H1 (cell line): ENCODE measurements around the gene P3H3. TPM values are rescaled to one million over a fixed set of nuclear protein-coding genes. Genes with fewer than 3 reads are reported as not detected.

Experiments
- CTCF ChIA-PET: fragments of 300-600 bp; sonication (Branson Sonifier 250); formaldehyde crosslinking; loops from one replicate; lab custom pipeline; 2021; ENCODE audit not compliant: partially characterized antibody; lab: Charles Lee
- POLR2A ChIA-PET: fragments of 300-600 bp; sonication (Branson Sonifier 250); formaldehyde crosslinking; loops from one replicate; lab custom pipeline; 2021; ENCODE audit warnings: inconsistent platforms; ENCODE audit not compliant: partially characterized antibody; lab: Charles Lee
- DNase-seq, 2 experiments: peaks; one replicate each; pipeline versions ENCODE4 v3.0.0 to v3.0.0-alpha.2; 2010 to 2022; ENCODE audit warnings: low spot score in 2 of 2, low read depth in 1 of 2, mixed read lengths in 1 of 2
- FAIRE-seq: peaks from 2 replicates; lab custom pipeline; 2011; peaks lifted over from hg19 to GRCh38; lab: Jason Lieb, UNC
- H2AFZ ChIP-seq: 2 replicates; pipeline ENCODE4 v1.8.1; 2012; ENCODE audit warnings: low read length, inconsistent platforms
- H2AK5ac ChIP-seq: 2 replicates; pipeline ENCODE4 v1.6.1; 2013; ENCODE audit warnings: low read depth, low read length
- H2BK120ac ChIP-seq: replicated peaks from 2 replicates; pipeline ENCODE3; 2013; ENCODE audit warnings: low read depth, low read length, inconsistent platforms
- H2BK12ac ChIP-seq: 2 replicates; pipeline ENCODE4 v1.6.1; 2013; ENCODE audit warnings: low read depth, low read length
- H2BK15ac ChIP-seq: 2 replicates; pipeline ENCODE4 v1.6.1; 2013; ENCODE audit warnings: low read length
- H2BK20ac ChIP-seq: 2 replicates; pipeline ENCODE4 v1.6.1; 2013; ENCODE audit warnings: low read length
- H2BK5ac ChIP-seq: 2 replicates; pipeline ENCODE4 v1.6.1; 2013; ENCODE audit warnings: low read depth, low read length
- H3K14ac ChIP-seq: 2 replicates; pipeline ENCODE4 v1.6.1; 2013; ENCODE audit warnings: inconsistent platforms; ENCODE audit not compliant: insufficient read length
- H3K18ac ChIP-seq: 2 replicates; pipeline ENCODE4 v1.6.1; 2013; ENCODE audit warnings: low read length; ENCODE audit errors: extremely low read depth
- H3K23ac ChIP-seq: 2 replicates; pipeline ENCODE4 v1.6.1; 2013; ENCODE audit warnings: inconsistent platforms; ENCODE audit not compliant: insufficient read length
- H3K23me2 ChIP-seq: 2 replicates; pipeline ENCODE4 v1.6.1; 2013; ENCODE audit warnings: low read depth, low read length
- H3K27ac ChIP-seq: 2 replicates; pipeline ENCODE4 v1.6.1; 2011; ENCODE audit warnings: low read depth, low read length, inconsistent platforms
- H3K27me3 ChIP-seq, 4 experiments: replicated peaks in 1 of 4; 1 replicate in 1 of 4; 2 replicates in 3 of 4; pipeline versions ENCODE4 v1.6.1 to v1.8.1; 2011 to 2013; ENCODE audit warnings: low read length in 3 of 4, mild to moderate bottlenecking in 3 of 4, inconsistent platforms in 2 of 4, mixed read lengths in 2 of 4, moderate library complexity in 1 of 4; ENCODE audit not compliant: control insufficient read depth in 3 of 4, insufficient read depth in 3 of 4; ENCODE audit errors: extremely low read depth in 1 of 4
- H3K36me3 ChIP-seq, 4 experiments: 2 replicates each; pipeline versions ENCODE4 v1.6.1 to v1.8.1; 2011 to 2013; ENCODE audit warnings: mild to moderate bottlenecking in 4 of 4, low read length in 3 of 4, moderate library complexity in 2 of 4, control low read depth in 1 of 4, inconsistent platforms in 1 of 4; ENCODE audit not compliant: insufficient read depth in 4 of 4, control insufficient read depth in 2 of 4
- H3K4ac ChIP-seq: replicated peaks from 2 replicates; pipeline ENCODE3; 2013; ENCODE audit warnings: low read length, low read depth, mixed read lengths, inconsistent platforms; ENCODE audit not compliant: insufficient read length
- H3K4me1 ChIP-seq, 4 experiments: replicated peaks in 1 of 4; 1 replicate in 1 of 4; 2 replicates in 3 of 4; pipeline versions ENCODE4 v1.6.1 to v1.8.1; 2011 to 2013; ENCODE audit warnings: low read length in 3 of 4, inconsistent platforms in 2 of 4, mixed read lengths in 1 of 4; ENCODE audit not compliant: insufficient read depth in 4 of 4, control insufficient read depth in 3 of 4
- H3K4me2 ChIP-seq, 2 experiments: 2 replicates each; pipeline versions ENCODE4 v1.6.1 to v1.8.1; 2011 to 2013; ENCODE audit warnings: low read depth in 2 of 2, low read length in 2 of 2, control low read depth in 1 of 2, inconsistent platforms in 1 of 2, mild to moderate bottlenecking in 1 of 2; ENCODE audit not compliant: insufficient read depth in 1 of 2
- H3K4me3 ChIP-seq, 4 experiments: fragments of 200-600, 300-600 bp in 1 of 4; sonication (generic), shearing (Covaris generic), sonication (Bioruptor Twin) in 1 of 4; 2 replicates each; pipeline versions ENCODE4 v1.5.1 to v1.8.1; 2011 to 2016; ENCODE audit warnings: low read length in 4 of 4, low read depth in 3 of 4, control low read depth in 2 of 4, inconsistent platforms in 2 of 4, mild to moderate bottlenecking in 2 of 4, mixed read lengths in 1 of 4, moderate library complexity in 1 of 4; ENCODE audit not compliant: insufficient read depth in 2 of 4; ENCODE audit errors: extremely low read depth in 1 of 4
- H3K56ac ChIP-seq: replicated peaks from 2 replicates; pipeline ENCODE3; 2013; ENCODE audit warnings: low read depth, mild to moderate bottlenecking, mixed read lengths, low read length, inconsistent platforms; ENCODE audit not compliant: insufficient read length
- H3K79me1 ChIP-seq: 2 replicates; pipeline ENCODE4 v1.6.1; 2013; ENCODE audit warnings: low read depth, low read length, control low read depth
- H3K79me2 ChIP-seq, 2 experiments: 2 replicates each; pipeline versions ENCODE4 v1.6.1 to v1.8.1; 2012 to 2013; ENCODE audit warnings: low read length in 2 of 2, mild to moderate bottlenecking in 2 of 2, inconsistent platforms in 1 of 2; ENCODE audit not compliant: insufficient read depth in 2 of 2, control insufficient read depth in 1 of 2
- H3K9ac ChIP-seq, 4 experiments: replicated peaks in 1 of 4; 1 replicate in 1 of 4; 2 replicates in 3 of 4; pipeline versions ENCODE4 v1.6.1 to v1.8.1; 2011 to 2013; ENCODE audit warnings: low read depth in 3 of 4, low read length in 3 of 4, control low read depth in 2 of 4, mild to moderate bottlenecking in 2 of 4, moderate library complexity in 2 of 4, inconsistent platforms in 1 of 4; ENCODE audit errors: extremely low read depth in 1 of 4
- H3K9me3 ChIP-seq, 2 experiments: 2 replicates each; pipeline versions ENCODE4 v1.6.1 to v1.8.1; 2012 to 2013; ENCODE audit warnings: mild to moderate bottlenecking in 2 of 2, moderate library complexity in 2 of 2, control low read depth in 1 of 2, inconsistent platforms in 1 of 2, low read depth in 1 of 2, low read length in 1 of 2, mixed read lengths in 1 of 2; ENCODE audit not compliant: insufficient read depth in 2 of 2
- H4K20me1 ChIP-seq, 2 experiments: replicated peaks in 1 of 2; 2 replicates each; pipeline versions ENCODE3 to v1.8.1; 2011 to 2013; ENCODE audit warnings: inconsistent platforms in 2 of 2, low read length in 2 of 2, mild to moderate bottlenecking in 1 of 2; ENCODE audit not compliant: insufficient read depth in 2 of 2, control insufficient read depth in 1 of 2
- H4K5ac ChIP-seq: 2 replicates; pipeline ENCODE4 v1.6.1; 2013; ENCODE audit warnings: low read length, low read depth, mixed read lengths, inconsistent platforms; ENCODE audit not compliant: insufficient read length
- H4K8ac ChIP-seq: 2 replicates; pipeline ENCODE4 v1.8.0; 2013; ENCODE audit warnings: mild to moderate bottlenecking, moderate library complexity, low read length, inconsistent platforms; ENCODE audit not compliant: insufficient read depth; ENCODE audit errors: extremely low read depth
- H4K91ac ChIP-seq: replicated peaks from 2 replicates; pipeline ENCODE3; 2013; ENCODE audit warnings: low read length, mixed read lengths, inconsistent platforms; ENCODE audit not compliant: insufficient read length
- CEBPB ChIP-seq: IDR thresholded peaks from 2 replicates; pipeline ENCODE4 v1.6.1; 2012; ENCODE audit warnings: low read depth, low read length
- CHD2 ChIP-seq: IDR thresholded peaks from 2 replicates; pipeline ENCODE4 v1.6.1; 2012; ENCODE audit warnings: low read length, improper control_type of control experiment
- FOSL1 ChIP-seq: IDR thresholded peaks from 2 replicates; pipeline ENCODE4 v1.6.1; 2011; ENCODE audit warnings: mild to moderate bottlenecking, low read depth, low read length, moderate library complexity; ENCODE audit not compliant: insufficient read depth
- HDAC6 ChIP-seq: IDR thresholded peaks from one replicate; pipeline ENCODE4 v1.7.1; 2012; ENCODE audit warnings: low read depth, mild to moderate bottlenecking, inconsistent platforms, low read length, moderate library complexity
- POLR2AphosphoS5 ChIP-seq: IDR thresholded peaks from 2 replicates; pipeline ENCODE4 v1.6.1; 2011; ENCODE audit warnings: low read depth, low read length
- RBBP5 ChIP-seq: IDR thresholded peaks from 2 replicates; pipeline ENCODE4 v1.7.1; 2012; ENCODE audit warnings: low read depth, mild to moderate bottlenecking, inconsistent platforms, low read length, moderate library complexity, borderline replicate concordance
- WGBS, 2 experiments: shearing (Covaris generic) in 1 of 2; methylation state at CpG; one replicate each; pipeline versions ENCODE4 v1.1.6 to v1.1.7; 2013 to 2015; ENCODE audit warnings: low lambda C conversion rate in 2 of 2, mixed read lengths in 2 of 2, inconsistent platforms in 1 of 2, low coverage in 1 of 2, missing lambda C conversion rate in 1 of 2; ENCODE audit not compliant: insufficient replicate concordance in 2 of 2, insufficient coverage in 1 of 2, insufficient read length in 1 of 2; ENCODE audit errors: extremely low coverage in 1 of 2, missing lambda C conversion rate in 1 of 2; 5-methylcytosine and 5-hydroxymethylcytosine counted together
- polyA plus RNA-seq, 7 experiments: library from polyadenylated mRNA; depleted of rRNA in 3 of 7; stranded (reverse) in 5 of 7; unstranded in 2 of 7; fragments of >200 nt in 5 of 7; fragments of 200-250 nt in 2 of 7; gene quantifications; 1 replicate in 5 of 7; 2 replicates in 1 of 7; 4 replicates in 1 of 7; pipeline versions ENCODE4 v1.2.1 to v1.2.3, GENCODE V29; 2011 to 2013; ENCODE audit warnings: missing spikeins in 2 of 7, mixed read lengths in 2 of 7
- total RNA-seq: library from RNA; stranded (reverse); fragmentation: NEBNext Ultra II Directional; extraction: Animal tissue kit (Norgen Biotek cat#: 25700); gene quantifications from 2 replicates; pipeline ENCODE4 v1.2.1, GENCODE V29; 2021
- TF ChIP-seq, protein P1 (sequence below), 3 experiments: IDR thresholded peaks; 1 replicate in 2 of 3; 2 replicates in 1 of 3; pipeline versions ENCODE4 v1.5.1 to v1.6.1; 2011; ENCODE audit warnings: low read length in 3 of 3, mild to moderate bottlenecking in 3 of 3, inconsistent platforms in 2 of 3, low read depth in 1 of 3, moderate library complexity in 1 of 3; ENCODE audit not compliant: insufficient read depth in 1 of 3; ENCODE audit errors: control extremely low read depth in 1 of 3

The P3H3 gene
- total and polyA plus RNA-seq, 2 of the 8 experiments (the other 6 are each of a cell fraction or from before 2014, with no cell fraction given), result 22.9 to 43.5 TPM

DNA sequence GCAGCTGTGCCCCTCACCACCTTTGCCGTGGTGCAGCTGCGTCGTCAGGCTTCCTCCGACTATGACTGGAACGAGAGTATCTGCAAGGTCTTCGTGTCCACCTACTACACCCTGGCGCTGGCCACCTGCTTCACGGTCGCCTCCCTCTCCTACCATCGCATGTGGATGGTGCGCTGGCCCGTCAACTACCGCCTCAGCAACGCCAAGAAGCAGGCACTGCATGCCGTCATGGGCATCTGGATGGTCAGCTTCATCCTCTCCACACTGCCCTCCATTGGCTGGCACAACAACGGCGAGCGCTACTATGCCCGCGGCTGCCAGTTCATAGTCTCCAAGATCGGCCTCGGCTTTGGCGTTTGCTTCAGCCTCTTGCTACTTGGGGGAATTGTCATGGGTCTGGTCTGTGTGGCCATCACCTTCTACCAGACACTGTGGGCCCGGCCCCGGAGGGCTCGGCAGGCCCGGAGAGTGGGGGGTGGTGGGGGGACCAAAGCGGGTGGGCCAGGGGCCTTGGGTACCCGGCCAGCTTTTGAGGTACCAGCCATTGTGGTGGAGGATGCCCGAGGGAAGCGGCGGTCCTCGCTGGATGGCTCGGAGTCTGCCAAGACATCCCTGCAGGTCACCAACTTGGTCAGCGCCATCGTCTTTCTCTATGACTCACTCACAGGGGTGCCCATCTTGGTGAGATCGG lies 4.0 kb upstream of the P3H3 start:
- peak overlapping the region in 1 of 2 experiments; percentile 51; a peak in 1 of 4 replicates for H3K4me2 ChIP-seq
- H3K79me1 ChIP-seq, result no peaks in the 10 kb centered on the region; the same call in 1 of the 2 replicates
- no peak overlapping the region for H4K91ac ChIP-seq
- no peak overlapping the region for H3K23ac ChIP-seq
- H3K23me2 ChIP-seq, result peaks cover 26% of the 10 kb centered on the region
- H3K18ac ChIP-seq, result no peak overlapping the region
- H3K79me2 ChIP-seq, result peaks cover 0 to 5% of the 10 kb centered on the region in 2 experiments; a peak in 1 of 4 replicates
- H3K27ac ChIP-seq, result no peak overlapping the region
- peak overlapping the region; percentile 87 for H2BK20ac ChIP-seq
- H2BK5ac ChIP-seq, result 0 out of 2 replicates have a peak overlapping the region, but pooled peaks have one; percentile 12
- DNase-seq (no peak), FAIRE-seq (no peak)
- no peaks in the 10 kb centered on the region for H3K9me3 ChIP-seq
- no peak overlapping the region for H2BK120ac ChIP-seq
- H3K14ac ChIP-seq, result no peak overlapping the region
- H4K8ac ChIP-seq, result no peak overlapping the region
- H2AFZ ChIP-seq, result no peak overlapping the region
- CTCF ChIA-PET, result interaction anchor here (0.9 to 23.7 kb wide), 27 partner anchors 8 to 290 kb away, joined by 3 to 532 read pairs (median 9); partner anchors contain the start of genes CD4, CDCA3, COPS7A and GAPDH
- peaks cover 8 to 52% (median 30%) of the 10 kb centered on the region in 4 experiments for H3K4me1 ChIP-seq
- H4K20me1 ChIP-seq, result peaks cover 0 to 4% of the 10 kb centered on the region in 2 experiments
- peak overlapping the region; percentile 77; the same call in 1 of the 2 replicates for H2AK5ac ChIP-seq
- peak overlapping the region; percentile 98 for H2BK15ac ChIP-seq
- no peak overlapping the region for H3K56ac ChIP-seq
- peaks cover 0 to 12% (median 8%) of the 10 kb centered on the region in 4 experiments; a peak in 5 of 7 replicates for H3K27me3 ChIP-seq
- 92% methylated on average over 36 of the region's 37 CpGs; no CpG with 5 or more reads in 1 of the 2 experiments for WGBS, 2 experiments
- no peak overlapping the region for H3K4me3 ChIP-seq
- TF ChIP-seq CEBPB (no peak), CHD2 (no peak), HDAC6 (no peak), POLR2AphosphoS5 (0 out of 2 replicates have a peak, but pooled peaks have one; percentile 27), FOSL1 (no peak), RBBP5 (0 out of 2 replicates have a peak, but pooled peaks have one; percentile 18)
- TF ChIP-seq, protein P1, sequence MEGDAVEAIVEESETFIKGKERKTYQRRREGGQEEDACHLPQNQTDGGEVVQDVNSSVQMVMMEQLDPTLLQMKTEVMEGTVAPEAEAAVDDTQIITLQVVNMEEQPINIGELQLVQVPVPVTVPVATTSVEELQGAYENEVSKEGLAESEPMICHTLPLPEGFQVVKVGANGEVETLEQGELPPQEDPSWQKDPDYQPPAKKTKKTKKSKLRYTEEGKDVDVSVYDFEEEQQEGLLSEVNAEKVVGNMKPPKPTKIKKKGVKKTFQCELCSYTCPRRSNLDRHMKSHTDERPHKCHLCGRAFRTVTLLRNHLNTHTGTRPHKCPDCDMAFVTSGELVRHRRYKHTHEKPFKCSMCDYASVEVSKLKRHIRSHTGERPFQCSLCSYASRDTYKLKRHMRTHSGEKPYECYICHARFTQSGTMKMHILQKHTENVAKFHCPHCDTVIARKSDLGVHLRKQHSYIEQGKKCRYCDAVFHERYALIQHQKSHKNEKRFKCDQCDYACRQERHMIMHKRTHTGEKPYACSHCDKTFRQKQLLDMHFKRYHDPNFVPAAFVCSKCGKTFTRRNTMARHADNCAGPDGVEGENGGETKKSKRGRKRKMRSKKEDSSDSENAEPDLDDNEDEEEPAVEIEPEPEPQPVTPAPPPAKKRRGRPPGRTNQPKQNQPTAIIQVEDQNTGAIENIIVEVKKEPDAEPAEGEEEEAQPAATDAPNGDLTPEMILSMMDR (IDR thresholded peaks at IDR 0.05; ENCODE audit: control extremely low read depth in 1 of 3, insufficient read depth in 1 of 3, low read depth in 1 of 3, low read length in 3 of 3), result peak in 1 of 3 experiments; percentile 6; a peak in 1 of 4 replicates
- H3K4ac ChIP-seq, result no peak overlapping the region
- H3K36me3 ChIP-seq, result no peaks in the 10 kb centered on the region
- H3K9ac ChIP-seq, result no peak overlapping the region
- POLR2A ChIA-PET, result interaction anchor here (0.8 to 27.1 kb wide), 20 partner anchors 10 to 290 kb away, joined by 3 to 388 read pairs (median 4); partner anchors contain the start of genes C12orf57, CD4, CDCA3 and GAPDH
- H4K5ac ChIP-seq, result no peak overlapping the region
- peak overlapping the region; percentile 29; the same call in 1 of the 2 replicates for H2BK12ac ChIP-seq
